ENCODE results near the gene PEG3. TPM values are rescaled to one million over a fixed set of nuclear protein-coding genes. Genes with fewer than 3 reads are reported as not detected.

The PEG3 gene
- total and polyA plus RNA-seq, 2 of the 8 experiments (the other 6 are each of a cell fraction or from before 2014, with no cell fraction given) = not detected

GRCh38 chr19:56829596-56829995 is 10.9 kb downstream of the PEG3 start:
- Histone ChIP-seq H3K56ac (replicated peaks; ENCODE audit: insufficient read length, low read depth, low read length) (no peak overlapping the region), H3K23me2 (ENCODE audit: low read depth, low read length) (no peaks in the 10 kb centered on the region), H4K91ac (replicated peaks; ENCODE audit: insufficient read length, low read length) (no peak overlapping the region), H4K8ac (ENCODE audit: extremely low read depth, insufficient read depth, low read length) (no peak overlapping the region), H3K23ac (ENCODE audit: insufficient read length) (no peak overlapping the region), H3K79me2 (ENCODE audit: control insufficient read depth in 1 of 2, insufficient read depth in 2 of 2, low read length in 2 of 2) (no peaks in the 10 kb centered on the region), H2BK12ac (ENCODE audit: low read depth, low read length) (no peak overlapping the region), H3K4me3 (ENCODE audit: extremely low read depth in 1 of 4, insufficient read depth in 2 of 4, low read depth in 3 of 4, low read length in 4 of 4) (no peak overlapping the region), H3K14ac (ENCODE audit: insufficient read length) (no peak overlapping the region), H3K4ac (replicated peaks; ENCODE audit: insufficient read length, low read depth, low read length) (no peak overlapping the region), H3K9me3 (ENCODE audit: insufficient read depth in 2 of 2, low read depth in 1 of 2, low read length in 1 of 2) (peaks cover 71 to 74% of the 10 kb centered on the region in 2 experiments), H4K5ac (ENCODE audit: insufficient read length, low read depth, low read length) (no peak overlapping the region), H3K4me1 (replicated peaks in 1 of 4; ENCODE audit: control insufficient read depth in 3 of 4, insufficient read depth in 4 of 4, low read length in 3 of 4) (no peaks in the 10 kb centered on the region), H2BK5ac (ENCODE audit: low read depth, low read length) (no peak overlapping the region), H4K20me1 (replicated peaks in 1 of 2; ENCODE audit: control insufficient read depth in 1 of 2, insufficient read depth in 2 of 2, low read length in 2 of 2) (no peaks in the 10 kb centered on the region), H3K18ac (ENCODE audit: extremely low read depth, low read length) (no peak overlapping the region), H3K79me1 (ENCODE audit: low read depth, low read length) (no peaks in the 10 kb centered on the region; the same call in 1 of the 2 replicates), H2BK15ac (ENCODE audit: low read length) (no peak overlapping the region), H3K27ac (ENCODE audit: low read depth, low read length) (no peak overlapping the region), H3K4me2 (ENCODE audit: insufficient read depth in 1 of 2, low read depth in 2 of 2, low read length in 2 of 2) (no peak overlapping the region), H2AK5ac (ENCODE audit: low read depth, low read length) (no peak overlapping the region), H3K27me3 (replicated peaks in 1 of 4; ENCODE audit: control insufficient read depth in 3 of 4, extremely low read depth in 1 of 4, insufficient read depth in 3 of 4, low read length in 3 of 4) (no peaks in the 10 kb centered on the region), H3K9ac (replicated peaks in 1 of 4; ENCODE audit: extremely low read depth in 1 of 4, low read depth in 3 of 4, low read length in 3 of 4) (no peak overlapping the region), H2BK120ac (replicated peaks; ENCODE audit: low read depth, low read length) (no peak overlapping the region), H2AFZ (ENCODE audit: low read length) (no peak overlapping the region), H2BK20ac (ENCODE audit: low read length) (no peak overlapping the region), H3K36me3 (ENCODE audit: control insufficient read depth in 2 of 4, insufficient read depth in 4 of 4, low read length in 3 of 4) (no peaks in the 10 kb centered on the region; a peak in 1 of 8 replicates)
- no peak for FAIRE-seq
- POLR2A ChIA-PET (ENCODE audit: partially characterized antibody) = no interaction called here
- CTCF ChIA-PET (ENCODE audit: partially characterized antibody) = interaction anchor here (0.6 kb wide), 2 partner anchors 17 to 395 kb away, joined by 3 read pairs; no protein-coding TSS in a partner anchor
- TF ChIP-seq TBP (IDR thresholded peaks at IDR 0.05; ENCODE audit: low read depth, low read length) (no peak), SP1 (IDR thresholded peaks at IDR 0.05; ENCODE audit: low read depth, low read length) (no peak), GTF2F1 (IDR thresholded peaks at IDR 0.05; ENCODE audit: borderline replicate concordance, low read depth, low read length) (no peak), TAF1 (IDR thresholded peaks at IDR 0.05; ENCODE audit: low read depth, low read length) (no peak), NANOG (IDR thresholded peaks at IDR 0.05; ENCODE audit: insufficient read depth, low read depth, low read length, poor library complexity, severe bottlenecking) (no peak), CTBP2 (IDR thresholded peaks at IDR 0.05; ENCODE audit: borderline replicate concordance, insufficient read depth, insufficient read length, low read length) (no peak), RBBP5 (IDR thresholded peaks at IDR 0.05; ENCODE audit: borderline replicate concordance, low read depth, low read length) (no peak)
- no peak for DNase-seq (ENCODE audit: low read depth in 1 of 2, low spot score in 2 of 2)
- 66% methylated on average over 6 of the region's 6 CpGs; no CpG with 5 or more reads in 1 of the 2 experiments for WGBS, 2 experiments (ENCODE audit: extremely low coverage in 1 of 2, insufficient coverage in 1 of 2, insufficient read length in 1 of 2, insufficient replicate concordance in 2 of 2, low coverage in 1 of 2, low lambda C conversion rate in 2 of 2, missing lambda C conversion rate in 1 of 2)
